SJCRH30 (cell line): ENCODE measurements around the gene JPT2. TPM values are rescaled to one million over a fixed set of nuclear protein-coding genes. Genes with fewer than 3 reads are reported as not detected.
A peak's percentile ranks its signal among the peaks of the same experiment; 100 is the strongest.

Experiments
- DNase-seq, 2 experiments: peaks; one replicate each; pipeline ENCODE4 v3.0.0-alpha.2; 2015 to 2020
- H3K27ac ChIP-seq: fragments of 250-450 bp; sonication (Bioruptor Pico); 2 replicates; pipeline ENCODE4 v1.5.1; 2020; ENCODE audit warnings: mild to moderate bottlenecking, moderate library complexity
- H3K27me3 ChIP-seq: fragments of 250-450 bp; sonication (Bioruptor Pico); 2 replicates; pipeline ENCODE4 v1.5.1; 2020; ENCODE audit warnings: mild to moderate bottlenecking, moderate library complexity
- H3K36me3 ChIP-seq: fragments of 250-450 bp; sonication (Bioruptor Pico); 2 replicates; pipeline ENCODE4 v1.5.1; 2020; ENCODE audit warnings: mild to moderate bottlenecking, moderate library complexity
- H3K4me1 ChIP-seq: fragments of 250-450 bp; sonication (Bioruptor Pico); 2 replicates; pipeline ENCODE4 v1.5.1; 2020; ENCODE audit warnings: mild to moderate bottlenecking, moderate library complexity
- H3K4me3 ChIP-seq: fragments of 250-450 bp; sonication (Bioruptor Pico); 2 replicates; pipeline ENCODE4 v1.5.1; 2020; ENCODE audit warnings: mild to moderate bottlenecking, moderate library complexity
- H3K9me3 ChIP-seq: fragments of 250-450 bp; sonication (Bioruptor Pico); replicated peaks from 2 replicates; pipeline ENCODE4 v1.5.1; 2020; ENCODE audit warnings: mild to moderate bottlenecking, moderate library complexity
- total RNA-seq: library from RNA; depleted of rRNA; stranded (reverse); fragments of >200 nt; shearing (Covaris generic); gene quantifications from 2 replicates; pipeline ENCODE4 v1.2.3, GENCODE V29; 2014; rRNA removed

Gene JPT2
- total RNA-seq = 83.4 and 87.4 TPM in 2 replicates

GRCh38 chr16:1677942-1678499 is at the start of gene JPT2:
Gene JPT2 (plus strand): TSS chr16:1678279. CDS start chr16:1678313, 34 bp downstream.
- Histone ChIP-seq H3K27ac (peak within 1 kb of the TSS; percentile 66), H3K4me3 (peak within 1 kb of the TSS; percentile 91), H3K4me1 (peaks cover 14% of the 10 kb centered on the region; the same call in 1 of the 2 replicates), H3K9me3 (no peaks in the 10 kb centered on the region), H3K27me3 (no peaks in the 10 kb centered on the region), H3K36me3 (no peaks in the 10 kb centered on the region; the same call in 1 of the 2 replicates)
- DNase-seq = peak; percentile 94 to 95

- Histone ChIP-seq H3K4me1 (no peaks in the 10 kb centered on the region), H3K27ac (no peak overlapping the region), H3K36me3 (peaks cover 16% of the 10 kb centered on the region), H3K9me3 (no peaks in the 10 kb centered on the region), H3K4me3 (no peak overlapping the region), H3K27me3 (no peaks in the 10 kb centered on the region)
- DNase-seq = no peak
Measured at GRCh38 chr16:1630450-1631213, 47.4 kb upstream of the JPT2 start.

- H3K4me1 ChIP-seq = no peaks in the 10 kb centered on the region
- H3K4me3 ChIP-seq = no peak overlapping the region
- H3K27me3 ChIP-seq = no peaks in the 10 kb centered on the region
- H3K36me3 ChIP-seq = peaks cover 16% of the 10 kb centered on the region
- no peak overlapping the region for H3K27ac ChIP-seq
- DNase-seq = no peak
- no peaks in the 10 kb centered on the region for H3K9me3 ChIP-seq
Measured at GRCh38 chr16:1631230-1631629, 46.8 kb upstream of the JPT2 start.

GRCh38 chr16:1631931-1632637 is 46.0 kb upstream of the JPT2 start:
- Histone ChIP-seq H3K9me3 (no peaks in the 10 kb centered on the region), H3K27ac (no peak overlapping the region), H3K36me3 (peaks cover 16% of the 10 kb centered on the region), H3K4me3 (no peak overlapping the region), H3K27me3 (no peaks in the 10 kb centered on the region), H3K4me1 (no peaks in the 10 kb centered on the region)
- no peak for DNase-seq

- H3K4me3 ChIP-seq = no peak overlapping the region
- no peaks in the 10 kb centered on the region for H3K9me3 ChIP-seq
- H3K36me3 ChIP-seq = peaks cover 16% of the 10 kb centered on the region
Measured at GRCh38 chr16:1632638-1632970, 45.5 kb upstream of the JPT2 start.

GRCh38 chr16:1633310-1633709 is 44.8 kb upstream of the JPT2 start:
- Histone ChIP-seq H3K4me1 (no peaks in the 10 kb centered on the region), H3K9me3 (no peaks in the 10 kb centered on the region), H3K36me3 (peaks cover 16% of the 10 kb centered on the region), H3K4me3 (no peak overlapping the region), H3K27ac (no peak overlapping the region), H3K27me3 (no peaks in the 10 kb centered on the region)
- DNase-seq = no peak

More at GRCh38 chr16:1632638-1632970, 45.5 kb upstream of the JPT2 start:
- H3K27ac ChIP-seq = no peak overlapping the region
- DNase-seq = no peak
- no peaks in the 10 kb centered on the region for H3K4me1 ChIP-seq
- H3K27me3 ChIP-seq = no peaks in the 10 kb centered on the region

GRCh38 chr16:1634541-1634940 is 43.5 kb upstream of the JPT2 start:
- no peaks in the 10 kb centered on the region for H3K9me3 ChIP-seq
- no peak overlapping the region for H3K27ac ChIP-seq
- H3K27me3 ChIP-seq = no peaks in the 10 kb centered on the region
- no peak overlapping the region for H3K4me3 ChIP-seq
- H3K36me3 ChIP-seq = peaks cover 18% of the 10 kb centered on the region
- DNase-seq = no peak
- H3K4me1 ChIP-seq = no peaks in the 10 kb centered on the region

- DNase-seq = no peak
- Histone ChIP-seq H3K36me3 (peaks cover 19% of the 10 kb centered on the region), H3K4me3 (no peak overlapping the region)
Measured at GRCh38 chr16:1635070-1635469, 43.0 kb upstream of the JPT2 start.

GRCh38 chr16:1637526-1637925 is 40.6 kb upstream of the JPT2 start:
- no peaks in the 10 kb centered on the region for H3K9me3 ChIP-seq
- peaks cover 2% of the 10 kb centered on the region; the same call in 1 of the 2 replicates for H3K4me1 ChIP-seq
- no peaks in the 10 kb centered on the region for H3K27me3 ChIP-seq
- H3K27ac ChIP-seq = no peak overlapping the region
- H3K4me3 ChIP-seq = no peak overlapping the region
- peaks cover 32% of the 10 kb centered on the region for H3K36me3 ChIP-seq
- DNase-seq = no peak

More at GRCh38 chr16:1635070-1635469, 43.0 kb upstream of the JPT2 start:
- no peaks in the 10 kb centered on the region for H3K9me3 ChIP-seq
- H3K27me3 ChIP-seq = no peaks in the 10 kb centered on the region
- H3K27ac ChIP-seq = no peak overlapping the region
- no peaks in the 10 kb centered on the region for H3K4me1 ChIP-seq

GRCh38 chr16:1638757-1639156 is 39.3 kb upstream of the JPT2 start:
- Histone ChIP-seq H3K4me3 (no peak overlapping the region), H3K27ac (no peak overlapping the region), H3K27me3 (no peaks in the 10 kb centered on the region), H3K9me3 (no peaks in the 10 kb centered on the region), H3K4me1 (peaks cover 2% of the 10 kb centered on the region; the same call in 1 of the 2 replicates), H3K36me3 (peaks cover 26% of the 10 kb centered on the region)
- no peak for DNase-seq

GRCh38 chr16:1639282-1639681 is 38.8 kb upstream of the JPT2 start:
- no peak overlapping the region for H3K27ac ChIP-seq
- peaks cover 22% of the 10 kb centered on the region for H3K36me3 ChIP-seq
- no peak overlapping the region for H3K4me3 ChIP-seq
- no peaks in the 10 kb centered on the region for H3K9me3 ChIP-seq
- peaks cover 2% of the 10 kb centered on the region; the same call in 1 of the 2 replicates for H3K4me1 ChIP-seq
- no peak for DNase-seq
- H3K27me3 ChIP-seq = no peaks in the 10 kb centered on the region

GRCh38 chr16:1639860-1640259 is 38.2 kb upstream of the JPT2 start:
- Histone ChIP-seq H3K27me3 (no peaks in the 10 kb centered on the region), H3K4me1 (peaks cover 2% of the 10 kb centered on the region; the same call in 1 of the 2 replicates), H3K4me3 (no peak overlapping the region), H3K36me3 (peaks cover 21% of the 10 kb centered on the region), H3K9me3 (no peaks in the 10 kb centered on the region), H3K27ac (no peak overlapping the region)
- DNase-seq = no peak

- no peaks in the 10 kb centered on the region for H3K9me3 ChIP-seq
- H3K36me3 ChIP-seq = peaks cover 21% of the 10 kb centered on the region
- H3K27ac ChIP-seq = no peak overlapping the region
- H3K4me3 ChIP-seq = no peak overlapping the region
- H3K27me3 ChIP-seq = no peaks in the 10 kb centered on the region
- H3K4me1 ChIP-seq = peaks cover 2% of the 10 kb centered on the region; the same call in 1 of the 2 replicates
- no peak for DNase-seq
Measured at GRCh38 chr16:1640261-1640941, 37.7 kb upstream of the JPT2 start.

GRCh38 chr16:1641261-1641660 is 36.8 kb upstream of the JPT2 start:
- DNase-seq = no peak
- Histone ChIP-seq H3K27ac (no peak overlapping the region), H3K36me3 (peaks cover 21% of the 10 kb centered on the region), H3K9me3 (no peaks in the 10 kb centered on the region), H3K4me3 (no peak overlapping the region), H3K4me1 (peaks cover 7% of the 10 kb centered on the region; the same call in 1 of the 2 replicates), H3K27me3 (no peaks in the 10 kb centered on the region)
